ENCODE results near the gene TNFSF4. TPM values are rescaled to one million over a fixed set of nuclear protein-coding genes. Genes with fewer than 3 reads are reported as not detected.

Gene TNFSF4
- total and polyA plus RNA-seq, 12 donors = 0.79 to 3.6 (median 1.6) TPM

- 83 to 89% (median 85%) methylated on average over 1 of the region's 1 CpG for WGBS, 4 donors
- H3K9me3 ChIP-seq (replicated peaks in 1 of 3) = no peaks in the 10 kb centered on the region
- no peak for TF ChIP-seq CTCF (IDR thresholded peaks at IDR 0.05)
- no peak for TF ChIP-seq POLR2A (IDR thresholded peaks at IDR 0.05)
- no peak for DNase-seq
- no peak overlapping the region for H3K27ac ChIP-seq
- H3K36me3 ChIP-seq (replicated peaks in 1 of 2) = no peaks in the 10 kb centered on the region
- no peak overlapping the region for H3K4me3 ChIP-seq
- no peaks in the 10 kb centered on the region for H3K27me3 ChIP-seq
- intact Hi-C loops (cut with DNase I) = loop anchor here (5.0 to 10.0 kb wide), 4 partner anchors 377 to 460 kb away; no protein-coding TSS in a partner anchor
- peaks cover 11 to 28% of the 10 kb centered on the region in 2 donors for H3K4me1 ChIP-seq (replicated peaks in 1 of 2)
These were observed 2.4 kb downstream of the TNFSF4 start for GRCh38 chr1:173204693-173205092.

GRCh38 chr1:173202424-173203145, 4.5 kb downstream of the TNFSF4 start:
- no peaks in the 10 kb centered on the region for H3K9me3 ChIP-seq (replicated peaks in 1 of 3)
- no peak for TF ChIP-seq POLR2A (IDR thresholded peaks at IDR 0.05)
- peak; percentile 44 to 83 (median 72) for TF ChIP-seq CTCF (IDR thresholded peaks at IDR 0.05)
- peaks cover 9 to 25% of the 10 kb centered on the region in 2 donors for H3K4me1 ChIP-seq (replicated peaks in 1 of 2)
- no peak overlapping the region for H3K4me3 ChIP-seq
- H3K36me3 ChIP-seq (replicated peaks in 1 of 2) = no peaks in the 10 kb centered on the region
- peak in 5 of 7 donors; percentile 31 to 52 (median 41) for DNase-seq
- no peak overlapping the region for H3K27ac ChIP-seq
- intact Hi-C loops (cut with DNase I) = loop anchor here (5.0 to 10.0 kb wide), 4 partner anchors 375 to 458 kb away; no protein-coding TSS in a partner anchor
- WGBS, 4 donors = 27 to 41% (median 28%) methylated on average over 5 of the region's 5 CpGs
- no peaks in the 10 kb centered on the region for H3K27me3 ChIP-seq

GRCh38 chr1:173201969-173202368, 5.2 kb downstream of the TNFSF4 start:
- Histone ChIP-seq H3K27me3 (no peaks in the 10 kb centered on the region), H3K4me3 (no peak overlapping the region), H3K4me1 (replicated peaks in 1 of 2) (peaks cover 3 to 18% of the 10 kb centered on the region in 2 donors), H3K27ac (no peak overlapping the region), H3K36me3 (replicated peaks in 1 of 2) (no peaks in the 10 kb centered on the region), H3K9me3 (replicated peaks in 1 of 3) (no peaks in the 10 kb centered on the region)
- WGBS, 4 donors = 52 to 89% (median 78%) methylated on average over 1 of the region's 1 CpG
- DNase-seq = no peak
- intact Hi-C loops (cut with DNase I) = loop anchor here (5.0 to 10.0 kb wide), 4 partner anchors 375 to 457 kb away; no protein-coding TSS in a partner anchor
- TF ChIP-seq POLR2A (IDR thresholded peaks at IDR 0.05) (no peak), CTCF (IDR thresholded peaks at IDR 0.05) (no peak)

- H3K4me1 ChIP-seq (replicated peaks in 1 of 2) = peaks cover 3 to 5% of the 10 kb centered on the region in 2 donors
- no peak overlapping the region for H3K27ac ChIP-seq
- no peaks in the 10 kb centered on the region for H3K27me3 ChIP-seq
- 77 to 85% (median 83%) methylated on average over 3 to 5 of the region's 5 CpGs for WGBS, 4 donors
- intact Hi-C loops (cut with DNase I) = no loop called here
- H3K4me3 ChIP-seq = no peak overlapping the region
- no peaks in the 10 kb centered on the region for H3K9me3 ChIP-seq (replicated peaks in 1 of 3)
- TF ChIP-seq POLR2A (IDR thresholded peaks at IDR 0.05) = no peak
- TF ChIP-seq CTCF (IDR thresholded peaks at IDR 0.05) = no peak
- no peaks in the 10 kb centered on the region for H3K36me3 ChIP-seq (replicated peaks in 1 of 2)
- DNase-seq = no peak
These were observed 11.5 kb downstream of the TNFSF4 start for GRCh38 chr1:173195596-173196088.
